GM19328 (cell line): ENCODE measurements around the gene DLX2.
"Not testable (repeated sequence)": the region's sequence is repeated elsewhere in the genome, so short reads cannot be mapped to it uniquely, and the experiment has no call there.

Experiments
- ATAC-seq: cut with Tn5 transposase; IDR thresholded peaks from one replicate; pipeline ENCODE4 v1.9.1; 2021; ENCODE audit warnings: mild to moderate bottlenecking, moderate library complexity; ENCODE audit not compliant: unreplicated experiment

The DLX2 gene

DNA sequence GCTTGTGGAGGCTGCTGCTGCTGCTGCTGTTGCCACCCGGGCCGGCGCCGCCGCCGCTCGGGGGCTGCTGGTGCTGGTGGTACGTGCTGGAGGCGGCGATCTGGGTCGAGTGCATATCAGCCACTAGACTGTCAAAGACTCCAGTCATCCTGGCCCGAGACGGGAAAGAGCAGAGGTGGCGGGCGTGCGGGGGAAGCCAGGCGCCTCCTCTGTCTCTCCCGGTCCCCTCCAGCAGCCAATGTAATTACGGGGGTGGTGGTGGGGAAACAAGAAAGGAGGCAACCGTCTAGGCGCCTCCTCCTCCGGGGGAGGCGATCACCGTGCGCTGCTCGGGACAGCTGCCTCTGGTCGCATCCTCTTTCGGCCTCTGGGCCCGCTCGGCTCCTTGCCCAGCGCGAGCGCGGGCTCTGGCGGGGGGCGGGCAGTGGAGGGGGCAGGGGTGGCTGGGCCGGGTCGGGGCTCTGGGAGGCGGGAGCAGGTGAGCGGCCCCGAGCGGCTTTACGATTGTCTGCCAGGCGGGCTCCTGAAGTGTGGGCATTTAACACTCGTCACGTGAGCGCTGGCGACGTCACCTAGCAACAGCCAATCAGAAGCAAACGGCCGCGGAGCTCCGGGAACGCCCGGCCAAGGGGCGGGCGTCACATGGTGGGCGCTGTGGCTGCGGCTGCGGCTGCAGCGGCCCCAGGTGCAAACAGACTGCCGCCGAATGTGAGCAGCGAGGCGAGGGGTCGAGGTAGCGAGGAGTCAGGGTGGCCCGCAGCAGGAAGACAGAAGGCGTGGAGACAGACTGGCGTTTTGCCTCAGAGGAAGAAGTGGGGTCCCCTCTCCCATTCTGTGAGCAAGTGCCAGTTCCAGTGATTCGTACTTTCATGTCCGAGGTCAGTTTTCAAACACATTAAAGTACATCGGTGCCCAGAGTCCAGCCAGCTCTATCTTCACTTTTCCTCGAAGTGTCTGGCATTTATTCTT is at the start of gene DLX2:
Gene DLX2, minus strand, starts transcription at position 510 of the 969 bp plus-strand sequence. Its CDS starts 362 bp downstream, at position 148.
- ATAC-seq, result no peak

DNA sequence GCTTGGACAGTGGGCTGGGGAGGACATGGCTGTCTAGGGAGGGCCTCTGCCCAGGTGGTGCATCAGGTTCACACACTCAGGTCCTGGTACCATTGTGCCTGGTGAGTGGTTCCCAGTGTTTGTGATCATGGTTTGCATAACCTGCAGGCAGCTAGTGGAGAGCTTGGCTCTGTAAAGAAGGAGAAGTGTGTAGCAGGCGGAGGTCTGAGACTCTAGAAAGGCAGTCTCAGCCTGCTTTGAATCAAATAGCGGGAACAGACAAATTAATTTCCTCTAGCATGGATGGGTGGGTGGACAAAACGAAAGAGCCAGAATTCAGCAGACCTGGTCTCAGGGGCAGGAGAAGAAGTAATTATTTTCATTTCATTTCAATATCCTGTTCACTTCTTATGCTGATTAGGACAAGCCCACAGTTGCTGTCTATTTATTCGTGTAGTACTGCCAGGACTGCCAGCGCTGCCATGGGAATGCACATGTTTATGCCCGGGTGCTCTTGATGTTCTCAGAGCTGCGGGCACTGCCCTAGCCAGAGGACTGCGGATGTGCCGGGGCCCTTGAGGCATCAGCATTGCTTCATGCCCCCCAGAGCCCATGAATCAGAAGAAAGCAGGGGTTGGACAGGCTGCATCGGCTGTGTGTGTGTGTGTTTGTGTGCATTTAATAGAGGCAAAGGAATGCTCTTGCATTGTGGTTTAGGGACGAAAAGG is 45.4 kb upstream of the DLX2 start:
- no peak for ATAC-seq

DNA sequence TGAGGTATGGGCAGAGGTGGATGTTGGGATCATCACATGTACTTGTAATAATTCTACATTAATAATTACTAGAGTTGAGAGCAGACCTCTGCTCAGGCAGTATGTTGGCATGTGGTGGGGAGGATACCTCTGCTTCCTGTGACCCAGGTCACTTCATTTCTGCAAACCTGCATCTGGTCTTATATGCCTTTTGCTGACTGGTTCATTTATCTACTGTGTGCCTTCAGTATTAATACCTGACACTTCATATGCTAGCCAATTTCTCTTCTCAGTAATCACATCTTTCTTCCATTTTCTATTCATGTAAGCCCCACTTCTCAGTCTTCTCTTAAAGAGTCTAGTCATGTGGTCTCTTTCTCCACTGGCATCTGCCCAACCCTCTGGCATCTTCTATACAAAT is 41.1 kb upstream of the DLX2 start:
- no peak for ATAC-seq

DNA sequence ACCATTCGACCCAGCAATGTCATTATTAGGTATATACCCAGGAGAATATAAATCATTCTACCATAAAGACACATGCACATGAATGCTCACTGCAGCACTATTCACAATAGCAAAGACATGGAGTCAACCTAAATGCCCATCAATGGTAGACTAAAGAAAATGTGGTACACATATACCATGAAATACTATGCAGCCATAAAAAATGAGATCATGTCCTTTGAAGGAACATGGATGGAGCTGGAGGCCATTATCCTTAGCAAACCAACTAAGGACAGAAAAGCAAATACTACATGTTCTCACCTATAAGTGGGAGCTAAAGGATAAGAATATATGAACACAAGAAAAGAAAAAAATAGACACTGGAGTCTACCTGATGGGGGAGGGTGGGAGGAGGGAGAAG is 36.0 kb upstream of the DLX2 start:
- ATAC-seq, result not testable (repeated sequence)

DNA sequence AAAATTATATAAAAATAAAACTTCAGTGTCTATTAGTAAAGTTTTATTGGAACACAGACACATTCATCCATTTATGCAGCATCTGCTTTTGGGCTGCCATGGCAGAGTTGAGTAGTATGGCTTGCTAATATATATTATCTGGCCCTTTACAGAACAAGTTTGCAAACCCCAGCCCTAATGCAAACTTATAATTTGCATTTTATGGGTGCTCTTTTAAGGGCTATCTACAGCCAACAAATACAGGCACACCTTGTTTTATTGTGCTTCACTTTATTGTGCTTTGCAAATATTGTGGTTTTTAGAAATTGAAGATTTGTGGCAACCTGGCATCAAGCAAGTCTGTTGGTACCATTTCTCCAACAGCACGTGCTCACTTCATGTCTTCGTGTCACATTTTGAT is 35.2 kb upstream of the DLX2 start:
- ATAC-seq, result no peak

DNA sequence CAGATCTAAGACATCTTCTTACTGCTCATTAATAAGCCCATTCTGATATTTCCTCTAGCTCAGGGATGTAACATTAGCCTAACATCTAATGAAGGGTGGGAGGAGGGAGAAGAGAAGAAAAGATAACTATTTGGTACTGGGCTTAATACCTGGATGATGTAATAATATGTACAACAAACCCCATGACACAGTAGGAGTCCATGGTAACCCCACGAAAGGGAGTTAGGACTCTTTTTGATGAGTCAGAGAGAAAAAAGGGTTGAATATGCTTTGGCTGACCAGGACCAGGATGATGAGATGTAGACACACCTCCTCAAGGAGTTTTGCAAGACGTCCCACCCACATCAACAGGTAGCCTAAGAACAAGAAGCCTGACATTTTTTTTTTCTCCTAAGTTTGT is 34.4 kb upstream of the DLX2 start:
- ATAC-seq, result no peak

DNA sequence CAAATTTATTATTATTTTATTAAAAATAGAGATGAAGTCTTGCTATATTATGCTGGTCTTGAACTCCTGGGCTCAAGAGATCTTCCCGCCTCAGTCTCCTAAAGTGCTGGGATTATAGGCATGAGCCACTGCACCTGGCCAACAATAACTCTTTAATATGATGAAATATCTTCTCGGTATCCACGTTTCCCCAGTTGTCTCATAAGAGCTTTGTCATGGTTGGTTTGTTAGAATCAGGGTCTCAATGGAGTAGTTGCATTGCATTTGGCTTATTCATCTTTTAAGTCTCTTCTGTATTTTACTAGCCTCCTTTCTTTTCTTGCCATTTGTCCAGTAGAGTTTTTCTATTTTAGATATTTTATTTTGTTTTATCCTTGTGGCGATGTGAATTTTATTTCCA is 32.7 kb upstream of the DLX2 start:
- no peak for ATAC-seq

DNA sequence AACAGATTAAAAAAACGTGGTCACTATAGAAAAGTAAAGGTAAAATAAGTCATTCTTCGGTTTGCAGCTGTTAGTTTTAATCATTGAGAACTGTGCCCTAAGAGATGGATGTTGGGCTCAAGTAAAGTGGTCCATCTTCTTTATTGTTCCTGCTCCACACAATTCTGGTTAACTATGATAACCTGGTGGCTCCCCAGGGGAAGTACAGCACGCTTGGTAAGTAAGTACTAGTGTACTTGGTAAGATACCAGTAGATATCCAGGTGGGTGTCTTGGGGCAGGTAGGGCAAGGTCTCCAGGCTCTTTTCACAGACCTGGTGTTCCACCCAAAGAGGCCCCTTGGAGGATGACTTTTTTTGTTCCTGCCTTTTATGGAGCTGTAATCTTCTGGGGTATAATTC is 31.6 kb upstream of the DLX2 start:
- ATAC-seq, result no peak

DNA sequence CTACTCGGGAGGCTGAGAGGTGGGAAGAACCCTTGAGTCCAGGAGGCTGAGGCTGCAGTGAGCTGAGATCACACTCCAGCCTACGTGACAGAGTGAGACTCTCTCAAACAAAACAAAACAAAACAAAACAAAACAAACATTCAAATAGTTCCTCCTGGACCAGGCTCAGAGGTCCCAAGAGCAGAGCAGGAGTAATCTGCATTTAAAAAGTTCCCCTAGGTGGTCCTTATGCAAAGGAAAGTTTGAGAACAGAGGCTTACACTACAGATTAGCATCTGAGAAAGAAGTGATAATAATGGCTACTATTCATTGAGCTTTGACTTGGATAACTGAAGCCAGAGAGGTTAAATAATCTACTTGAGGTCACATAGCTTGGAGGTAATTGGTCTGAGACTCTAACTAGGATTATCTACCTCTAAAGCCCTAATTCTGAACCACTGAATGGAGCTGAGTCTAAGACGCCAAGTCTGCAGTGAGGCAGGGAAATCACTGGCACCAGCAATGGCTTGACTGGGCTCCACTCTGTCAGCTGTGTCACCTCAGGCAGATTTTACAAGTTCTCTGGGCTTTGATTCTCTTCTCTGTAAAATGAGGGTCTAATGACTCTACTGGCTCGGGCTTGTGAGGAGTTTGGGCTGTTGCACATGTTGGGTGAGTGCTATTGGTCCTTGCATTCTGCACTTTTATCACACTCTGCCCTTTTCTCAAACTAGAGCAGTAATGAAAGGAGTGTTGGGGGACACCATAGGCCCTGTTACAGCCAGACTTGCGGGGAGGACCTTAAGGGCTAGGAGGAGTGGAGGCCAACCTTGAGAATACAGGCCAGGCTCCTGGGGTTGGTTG is 29.2 kb upstream of the DLX2 start:
- ATAC-seq, result no peak

DNA sequence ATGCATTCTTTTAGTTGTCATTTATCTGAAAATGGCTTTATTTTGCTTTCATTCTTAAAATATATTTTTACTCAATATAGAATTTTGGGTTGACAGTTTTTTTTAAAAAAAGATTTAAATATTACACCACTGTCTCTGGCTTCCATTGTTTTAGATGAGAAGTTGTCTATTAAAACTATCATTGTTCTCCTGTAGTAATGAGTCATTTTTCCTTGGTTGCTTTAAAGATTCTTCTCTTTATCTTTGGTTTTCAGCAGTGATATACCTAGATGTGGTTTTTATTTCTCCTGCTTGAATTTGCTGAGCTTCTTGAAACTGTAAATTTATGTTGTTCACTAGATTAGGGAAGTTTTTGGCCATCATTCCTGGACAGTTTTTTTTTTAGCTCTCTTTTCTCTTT is 26.7 kb upstream of the DLX2 start:
- ATAC-seq, result no peak

DNA sequence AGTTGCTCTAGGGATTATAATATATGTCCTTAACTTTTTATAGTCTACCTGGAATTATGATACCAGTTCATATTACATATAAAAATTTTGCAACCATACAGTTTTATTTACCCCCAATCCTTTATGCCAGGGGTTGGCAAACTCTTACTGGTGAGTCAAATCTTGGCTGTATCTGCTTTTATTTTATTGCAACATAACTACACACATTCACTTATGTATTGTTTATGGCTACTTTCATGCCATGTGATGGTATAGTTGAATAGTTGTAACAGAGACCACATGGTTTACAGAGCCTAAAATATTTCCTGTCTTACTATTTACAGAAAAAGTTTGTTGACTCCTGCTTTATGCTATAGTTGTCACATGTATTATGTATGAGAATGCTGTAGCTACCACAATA is 25.8 kb upstream of the DLX2 start:
- no peak for ATAC-seq

DNA sequence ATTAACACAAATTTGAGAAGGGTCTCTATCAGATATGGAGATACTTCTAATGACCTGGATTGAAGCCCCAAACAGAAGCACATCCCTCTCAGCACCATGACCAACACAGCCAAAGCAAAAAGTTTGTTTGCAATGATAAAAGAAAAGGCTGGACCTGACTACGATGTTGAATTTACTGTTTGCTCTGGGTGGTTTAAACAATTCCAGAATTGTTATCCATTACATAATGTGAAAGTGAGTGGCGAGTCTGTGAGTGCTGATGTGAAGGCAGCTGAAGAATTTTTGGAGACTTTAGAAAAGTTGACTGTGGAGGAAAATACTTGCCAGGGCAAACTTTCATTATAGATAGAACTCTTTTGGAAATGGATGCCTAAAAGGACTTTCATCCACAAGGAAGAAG is 17.4 kb upstream of the DLX2 start:
- no peak for ATAC-seq

DNA sequence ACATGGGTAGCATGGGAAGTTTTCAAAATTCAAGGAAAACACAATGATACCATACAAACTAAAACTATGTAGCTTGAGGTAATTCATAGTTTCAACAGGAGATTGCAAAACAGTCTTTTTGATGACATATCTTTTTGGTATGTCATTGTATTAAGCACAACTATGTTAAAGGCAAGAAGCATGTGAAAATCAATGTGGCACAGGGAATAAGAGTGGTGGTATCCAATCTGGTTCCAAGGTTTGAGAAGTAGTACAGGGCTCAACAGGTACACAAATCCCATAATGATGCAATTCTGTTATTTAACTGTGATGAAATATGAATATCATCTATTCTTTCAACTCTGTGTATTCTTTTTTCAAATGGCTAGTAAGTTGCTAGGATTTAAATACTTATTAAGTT is 16.4 kb upstream of the DLX2 start:
- no peak for ATAC-seq

DNA sequence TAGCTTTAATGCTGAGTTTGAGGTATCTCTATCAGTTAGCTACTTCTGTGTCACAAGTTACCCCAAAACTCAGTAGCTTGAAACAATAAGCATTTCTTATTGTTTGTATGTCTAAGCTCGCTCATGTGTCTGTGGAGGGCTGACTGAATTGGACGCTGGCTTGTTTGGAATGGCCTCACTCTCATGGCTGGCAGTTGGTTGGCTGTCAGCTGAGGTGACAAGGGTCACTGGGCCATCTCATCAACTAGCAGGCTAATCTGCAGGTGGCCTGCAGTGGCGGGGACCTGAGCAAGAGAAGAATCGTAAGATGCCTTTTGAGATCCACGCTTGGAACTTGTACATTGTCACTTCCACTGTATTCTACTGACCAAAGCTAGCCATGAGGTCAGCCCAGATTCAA is 13.4 kb upstream of the DLX2 start:
- no peak for ATAC-seq

DNA sequence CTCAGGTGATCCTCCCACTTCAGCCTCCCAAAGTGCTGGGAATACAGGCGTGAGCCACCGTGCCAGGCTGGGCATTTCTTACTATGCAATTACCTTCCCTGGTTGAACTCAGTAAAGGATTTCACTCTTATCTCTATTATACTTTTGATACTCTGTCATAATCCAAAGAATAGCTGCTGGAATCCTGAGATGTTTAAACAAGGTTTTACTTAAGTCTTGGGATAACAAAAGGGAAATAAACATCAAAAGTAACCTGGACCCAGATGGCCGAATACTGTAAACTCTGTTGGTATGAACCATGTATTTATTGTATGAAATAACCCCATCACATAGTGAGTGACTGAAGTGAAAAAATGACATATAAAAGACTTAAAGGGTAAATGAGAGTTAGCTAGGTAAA is 11.9 kb upstream of the DLX2 start:
- no peak for ATAC-seq

DNA sequence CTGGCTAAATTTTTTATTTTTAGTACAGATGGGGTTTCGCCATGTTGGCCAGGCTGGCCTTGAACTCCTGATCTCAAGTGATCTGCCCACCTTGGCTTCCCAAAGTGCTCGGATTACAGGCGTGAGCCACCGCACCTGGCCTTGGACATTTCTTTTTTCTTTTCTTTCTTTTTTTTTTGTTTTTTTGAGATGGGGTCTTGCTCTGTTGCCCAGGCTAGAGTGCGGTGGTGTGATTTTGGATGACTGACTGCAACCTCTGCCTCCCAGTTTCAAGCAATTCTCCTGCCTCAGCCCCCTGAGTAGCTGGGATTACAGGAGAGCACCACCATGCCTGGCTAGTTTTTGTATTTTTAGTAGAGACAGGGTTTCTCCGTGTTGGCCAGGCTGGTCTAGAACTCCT is 11.5 kb upstream of the DLX2 start:
- not testable (repeated sequence) for ATAC-seq

DNA sequence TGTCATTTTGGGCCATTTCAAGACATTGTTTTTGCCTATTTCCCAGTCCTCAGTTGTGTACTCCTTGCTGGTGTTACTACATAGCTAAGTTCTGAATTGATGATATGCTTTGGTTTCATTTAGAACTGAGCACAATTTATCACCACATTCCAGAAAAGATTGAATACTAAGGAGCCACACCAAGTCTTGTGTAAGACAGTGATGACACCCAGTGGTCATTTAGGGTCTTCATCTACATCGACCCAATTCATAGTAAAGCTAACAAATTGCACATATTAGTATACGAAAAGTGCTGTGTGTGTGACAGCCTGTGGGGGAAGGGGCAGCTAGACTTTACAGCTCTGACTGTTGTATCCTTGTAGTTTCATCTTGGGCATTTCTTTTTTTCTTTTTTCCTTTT is 10.9 kb upstream of the DLX2 start:
- ATAC-seq, result no peak

DNA sequence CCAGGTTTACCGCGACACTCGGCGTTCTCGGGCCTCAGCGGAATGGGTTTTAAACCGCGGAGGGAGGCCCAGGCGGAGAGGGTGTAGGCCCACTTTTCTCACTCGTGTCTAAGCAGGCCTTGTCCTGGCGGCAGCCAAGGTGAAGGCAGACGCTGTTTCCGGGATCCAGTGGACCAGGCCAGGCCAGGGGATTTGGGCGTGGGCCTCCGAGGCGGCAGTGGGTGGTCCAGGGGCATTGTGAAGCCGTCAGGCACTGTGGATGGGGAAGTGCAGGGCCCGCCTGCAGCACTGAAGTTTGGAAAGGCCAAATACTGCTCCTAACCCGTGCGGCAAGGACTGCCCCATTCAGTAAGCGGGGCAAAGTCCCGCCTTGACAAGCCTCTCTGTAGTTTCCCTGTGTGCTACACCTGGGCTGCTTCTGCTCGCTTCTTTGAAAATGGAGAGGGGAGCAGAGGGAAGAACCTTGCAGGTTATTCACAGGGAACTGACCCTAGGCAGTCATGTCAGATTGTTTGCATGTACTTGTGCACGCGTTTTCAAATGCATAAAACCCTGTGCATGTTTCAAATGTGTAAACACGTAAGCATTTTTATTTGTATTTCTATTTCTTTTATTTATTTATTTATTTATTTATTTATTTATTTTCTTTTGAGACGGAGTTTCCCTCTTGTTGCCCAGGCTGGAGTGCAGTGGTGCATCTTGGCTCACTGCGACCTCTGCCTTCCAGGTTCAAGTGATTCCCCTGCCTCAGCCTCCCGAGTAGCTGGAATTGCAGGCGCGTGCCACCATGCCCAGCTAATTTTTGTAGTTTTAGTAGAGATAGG is 7.5 kb upstream of the DLX2 start:
- no peak for ATAC-seq

DNA sequence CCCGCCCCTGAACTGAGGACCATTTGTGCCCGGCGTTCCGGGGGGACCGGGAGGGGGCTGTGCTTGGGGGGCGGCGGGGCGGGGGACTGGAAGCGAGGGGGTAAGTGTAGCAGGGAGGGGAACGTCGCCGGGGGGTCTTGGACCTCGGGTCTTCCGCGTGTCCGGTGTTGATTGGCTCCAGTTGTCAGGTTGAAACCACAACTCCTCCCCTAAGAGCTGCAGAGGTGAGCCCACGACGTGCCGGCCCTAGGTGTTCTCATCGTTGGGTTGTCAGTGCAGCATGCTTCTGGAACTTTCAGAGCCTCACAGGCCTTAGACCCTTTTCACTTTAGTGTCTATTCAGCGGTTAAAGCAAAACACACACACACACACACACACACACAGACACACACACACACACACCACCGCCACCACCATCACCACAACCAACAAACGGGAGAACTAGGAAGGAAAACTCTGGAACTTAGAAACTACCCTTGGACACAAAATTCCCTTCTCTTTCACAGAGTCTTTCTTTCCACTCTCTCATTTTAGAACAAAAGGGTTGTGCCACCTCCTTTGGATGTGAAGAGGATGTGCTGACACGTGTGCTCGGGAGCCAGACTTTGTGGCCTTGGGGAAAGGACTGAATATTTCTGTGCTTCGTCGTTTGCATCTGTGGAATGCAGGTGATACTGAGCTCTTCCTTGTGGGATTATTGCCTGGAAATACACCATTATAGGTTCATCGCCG is 6.7 kb upstream of the DLX2 start:
- ATAC-seq, result no peak

DNA sequence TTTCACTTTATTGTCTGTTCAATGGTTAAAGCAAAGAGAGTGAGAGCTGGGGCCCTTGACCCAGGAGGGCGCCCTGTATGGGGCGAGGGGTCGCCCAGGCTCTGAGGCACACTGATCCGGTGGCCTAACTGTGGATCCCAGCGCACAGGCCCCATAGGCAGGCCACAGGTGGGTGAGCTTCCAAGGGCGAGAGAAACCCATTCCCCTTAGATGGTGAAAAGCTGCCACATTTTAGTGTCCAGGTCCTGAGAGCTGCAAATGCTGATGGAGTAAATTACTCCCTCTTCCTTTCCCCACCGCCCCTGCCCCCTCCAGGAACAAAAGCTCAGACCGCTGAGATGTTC is 5.9 kb upstream of the DLX2 start:
- no peak for ATAC-seq
